Prostate gland (tissue), 2 donors: Measurements from ENCODE around the gene NBEA. TPM values are rescaled to one million over a fixed set of nuclear protein-coding genes. Genes with fewer than 3 reads are reported as not detected.

Experiments used
- DNase-seq: peaks from one replicate; pipeline ENCODE4 v3.0.0-alpha.2; 2019; ENCODE audit warnings: low spot score
- H3K27ac ChIP-seq, 2 donors: fragments of 200-600 bp; sonication (generic); 2 replicates each; pipeline ENCODE4 v1.5.1; 2017 to 2019
- H3K27me3 ChIP-seq: fragments of 200-600 bp; sonication (generic); replicated peaks from 2 replicates; pipeline ENCODE4 v1.5.1; 2019; ENCODE audit not compliant: insufficient read depth
- H3K36me3 ChIP-seq, 2 donors: fragments of 200-600 bp; sonication (generic); 1 replicate in 1 of 2; 2 replicates in 1 of 2; pipeline versions ENCODE4 v1.5.1 to v1.8.1; 2017 to 2019
- H3K4me1 ChIP-seq: fragments of 200-600 bp; sonication (generic); replicated peaks from 2 replicates; pipeline ENCODE4 v1.5.1; 2019
- H3K4me3 ChIP-seq, 2 donors: fragments of 200-600 bp; sonication (generic); 2 replicates each; pipeline ENCODE4 v1.5.1; 2017 to 2019
- H3K9me3 ChIP-seq: fragments of 200-600 bp; sonication (generic); 2 replicates; pipeline ENCODE4 v1.5.1; 2017
- POLR2A ChIP-seq: fragments of 450-650 bp; IDR thresholded peaks from one replicate; pipeline ENCODE4 v1.6.1; 2016; ENCODE audit warnings: antibody characterized with exemption, mild to moderate bottlenecking
- POLR2AphosphoS5 ChIP-seq: sonication (generic); formaldehyde crosslinking; IDR thresholded peaks from one replicate; pipeline ENCODE4 v1.6.1; 2017; ENCODE audit warnings: antibody characterized with exemption
- whole genome bisulfite sequencing: methylation state at CpG from one replicate; pipeline ENCODE4 v1.1.5; 2018; 5-methylcytosine and 5-hydroxymethylcytosine counted together
- intact Hi-C: fragments of 100-400 bp; cut with DNase I; formaldehyde crosslinking; loops from one replicate; pipeline ENCODE4 v1.14.2; 2022
- total RNA-seq, 2 donors: library from RNA; depleted of rRNA; stranded (reverse); fragments of >200 nt; gene quantifications; one replicate each; pipeline ENCODE4 v1.1.0, GENCODE V29; 2016
- TF ChIP-seq, protein P1 (sequence below), 4 experiments: fragments of 200-600 bp in 2 of 4; fragments of 450-650 bp in 2 of 4; sonication (generic) in 2 of 4; IDR thresholded peaks; 1 replicate in 3 of 4; 2 replicates in 1 of 4; pipeline ENCODE4 v1.5.1; 2016 to 2019; ENCODE audit warnings: antibody characterized with exemption in 4 of 4, mild to moderate bottlenecking in 2 of 4, moderate library complexity in 2 of 4

Gene NBEA
- total RNA-seq, 2 donors from 2014 or later = 13.6 to 16.9 TPM

DNA sequence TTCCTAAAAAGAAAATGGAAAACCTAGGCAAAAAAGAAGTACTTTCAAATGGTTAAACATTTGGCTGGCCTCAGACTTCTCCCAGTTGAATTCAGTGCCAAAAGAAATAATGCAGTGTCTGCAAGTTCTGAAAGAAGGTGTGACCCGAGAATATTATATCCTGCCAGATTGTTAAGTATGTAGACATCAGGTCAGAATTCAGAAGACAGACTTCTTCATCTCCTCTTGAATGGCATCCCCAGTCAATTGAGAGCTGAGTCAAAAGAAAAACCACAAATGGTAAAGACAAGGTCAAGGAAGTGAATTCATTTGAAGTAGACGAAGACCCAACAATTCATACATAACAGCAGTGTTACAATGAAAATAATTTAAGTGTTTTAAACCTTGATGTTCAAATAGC, 194.5 kb downstream of the NBEA start:
- no peaks in the 10 kb centered on the region for H3K4me1 ChIP-seq

GRCh38 chr13:35139591-35139990, 197.5 kb downstream of the NBEA start:
- intact Hi-C loops = no loop called here
- TF ChIP-seq POLR2A (no peak), POLR2AphosphoS5 (no peak)
- TF ChIP-seq, protein P1, sequence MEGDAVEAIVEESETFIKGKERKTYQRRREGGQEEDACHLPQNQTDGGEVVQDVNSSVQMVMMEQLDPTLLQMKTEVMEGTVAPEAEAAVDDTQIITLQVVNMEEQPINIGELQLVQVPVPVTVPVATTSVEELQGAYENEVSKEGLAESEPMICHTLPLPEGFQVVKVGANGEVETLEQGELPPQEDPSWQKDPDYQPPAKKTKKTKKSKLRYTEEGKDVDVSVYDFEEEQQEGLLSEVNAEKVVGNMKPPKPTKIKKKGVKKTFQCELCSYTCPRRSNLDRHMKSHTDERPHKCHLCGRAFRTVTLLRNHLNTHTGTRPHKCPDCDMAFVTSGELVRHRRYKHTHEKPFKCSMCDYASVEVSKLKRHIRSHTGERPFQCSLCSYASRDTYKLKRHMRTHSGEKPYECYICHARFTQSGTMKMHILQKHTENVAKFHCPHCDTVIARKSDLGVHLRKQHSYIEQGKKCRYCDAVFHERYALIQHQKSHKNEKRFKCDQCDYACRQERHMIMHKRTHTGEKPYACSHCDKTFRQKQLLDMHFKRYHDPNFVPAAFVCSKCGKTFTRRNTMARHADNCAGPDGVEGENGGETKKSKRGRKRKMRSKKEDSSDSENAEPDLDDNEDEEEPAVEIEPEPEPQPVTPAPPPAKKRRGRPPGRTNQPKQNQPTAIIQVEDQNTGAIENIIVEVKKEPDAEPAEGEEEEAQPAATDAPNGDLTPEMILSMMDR (IDR thresholded peaks at IDR 0.05) = no peak
- Histone ChIP-seq H3K4me3 (no peak overlapping the region), H3K36me3 (no peaks in the 10 kb centered on the region), H3K9me3 (no peaks in the 10 kb centered on the region), H3K27me3 (no peaks in the 10 kb centered on the region), H3K27ac (no peak overlapping the region), H3K4me1 (no peaks in the 10 kb centered on the region)
- 81% methylated on average over 4 of the region's 4 CpGs for WGBS
- DNase-seq = no peak

More for the DNA sequence above, 194.5 kb downstream of the NBEA start:
- Histone ChIP-seq H3K27me3 (no peaks in the 10 kb centered on the region), H3K27ac (no peak overlapping the region), H3K4me3 (no peak overlapping the region), H3K9me3 (no peaks in the 10 kb centered on the region), H3K36me3 (no peaks in the 10 kb centered on the region)
- intact Hi-C loops = no loop called here
- TF ChIP-seq POLR2AphosphoS5 (no peak), POLR2A (no peak)
- TF ChIP-seq, protein P1 (IDR thresholded peaks at IDR 0.05) = no peak
- DNase-seq = no peak
- 47% methylated on average over 2 of the region's 2 CpGs for WGBS

DNA sequence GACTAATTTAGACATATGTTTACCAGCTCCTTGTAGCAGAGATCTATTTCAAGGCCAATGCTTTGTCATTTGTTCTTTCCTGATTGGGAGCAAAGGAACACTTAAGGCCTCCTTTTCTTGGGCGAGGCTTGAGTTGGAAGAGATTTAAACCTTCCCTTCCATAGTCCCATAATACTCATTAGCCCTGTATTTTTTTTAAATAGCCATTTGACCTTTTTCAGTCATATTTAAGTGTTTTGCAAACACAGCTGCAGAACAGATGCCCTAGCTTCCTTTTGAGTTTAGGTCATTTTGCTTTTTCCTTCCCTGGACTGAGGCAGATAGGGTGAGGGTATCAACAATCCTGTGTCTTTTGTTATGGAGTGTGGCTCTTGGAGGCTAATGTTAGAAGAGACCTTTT, 198.3 kb downstream of the NBEA start:
- WGBS = 100% methylated on average over 1 of the region's 1 CpG
- no peak for TF ChIP-seq POLR2AphosphoS5
- TF ChIP-seq POLR2A = no peak
- TF ChIP-seq, protein P1 (IDR thresholded peaks at IDR 0.05) = no peak
- no peaks in the 10 kb centered on the region for H3K4me1 ChIP-seq
- no peak overlapping the region for H3K4me3 ChIP-seq
- intact Hi-C loops = no loop called here
- no peak overlapping the region for H3K27ac ChIP-seq
- no peaks in the 10 kb centered on the region for H3K27me3 ChIP-seq
- no peaks in the 10 kb centered on the region for H3K9me3 ChIP-seq
- no peaks in the 10 kb centered on the region for H3K36me3 ChIP-seq
- no peak for DNase-seq

DNA sequence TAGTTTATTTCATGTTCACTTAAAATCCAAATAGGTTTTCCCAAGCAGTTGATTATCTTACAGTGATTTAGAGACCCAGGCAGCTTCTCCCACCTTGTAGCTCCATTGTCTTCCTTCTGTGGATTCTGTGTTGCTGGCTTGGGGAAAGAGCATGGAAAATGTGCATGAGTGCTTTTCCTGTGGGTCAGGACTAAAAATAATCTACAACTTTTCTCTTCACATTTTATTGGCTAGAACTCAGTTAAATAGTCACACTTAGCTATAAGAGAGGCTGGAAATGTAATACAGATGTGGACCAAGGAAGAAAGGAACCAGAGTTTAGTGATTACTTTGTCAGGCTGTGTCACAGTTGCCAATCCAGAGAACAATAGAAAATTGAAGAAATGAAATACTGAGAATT, 198.8 kb downstream of the NBEA start:
- Histone ChIP-seq H3K9me3 (no peaks in the 10 kb centered on the region), H3K36me3 (no peaks in the 10 kb centered on the region), H3K4me3 (no peak overlapping the region), H3K4me1 (no peaks in the 10 kb centered on the region), H3K27ac (no peak overlapping the region), H3K27me3 (no peaks in the 10 kb centered on the region)
- no peak for DNase-seq
- TF ChIP-seq POLR2AphosphoS5 (no peak), POLR2A (no peak)
- TF ChIP-seq, protein P1 (IDR thresholded peaks at IDR 0.05) = no peak
- intact Hi-C loops = no loop called here

- Histone ChIP-seq H3K4me1 (no peaks in the 10 kb centered on the region), H3K27me3 (no peaks in the 10 kb centered on the region), H3K9me3 (no peaks in the 10 kb centered on the region), H3K4me3 (no peak overlapping the region), H3K36me3 (no peaks in the 10 kb centered on the region), H3K27ac (no peak overlapping the region)
- no peak for TF ChIP-seq POLR2AphosphoS5
- no peak for TF ChIP-seq POLR2A
- TF ChIP-seq, protein P1 (IDR thresholded peaks at IDR 0.05) = no peak
- WGBS = 93% methylated on average over 6 of the region's 6 CpGs
- intact Hi-C loops = no loop called here
- no peak for DNase-seq
Observed at GRCh38 chr13:35143123-35143522, 201.1 kb downstream of the NBEA start.
